Measurements from ENCODE around the gene SKIDA1. TPM values are rescaled to one million over a fixed set of nuclear protein-coding genes. Genes with fewer than 3 reads are reported as not detected.

Gene SKIDA1
- total RNA-seq, 3 donors from 2014 or later (not counting 1 experiment from before 2014, with no cell fraction given), result not detected

DNA sequence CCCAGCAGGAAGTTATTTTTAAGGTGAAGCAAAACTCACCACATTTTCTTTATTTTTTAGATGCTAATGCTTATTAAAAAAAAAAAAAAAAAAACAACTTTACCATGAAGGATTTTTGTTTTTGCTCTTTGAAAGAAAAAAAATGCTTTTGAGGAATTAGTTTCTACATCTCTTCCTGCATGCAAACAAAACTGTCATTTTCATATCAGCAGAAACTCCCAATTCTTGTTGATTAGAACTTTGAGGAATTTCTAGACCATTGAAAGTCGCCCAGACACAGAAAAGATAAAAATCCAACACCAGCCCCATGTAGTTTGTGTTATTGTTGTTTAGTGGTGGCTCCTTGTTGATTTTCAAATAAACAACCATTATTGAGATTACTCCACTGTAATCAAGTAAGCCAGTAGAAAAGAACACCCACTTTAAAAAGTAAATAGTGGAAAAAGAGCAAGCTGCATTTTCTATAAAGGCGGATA, 14.3 kb downstream of the SKIDA1 start:
- Histone ChIP-seq H3K4me3 (ENCODE audit: low read length) (no peak overlapping the region), H3K27me3 (ENCODE audit: control insufficient read depth, insufficient read depth, low read length) (peaks cover 48% of the 10 kb centered on the region), H3K27ac (ENCODE audit: low read length) (no peak overlapping the region), H3K36me3 (ENCODE audit: control insufficient read depth, insufficient read depth, low read length) (no peaks in the 10 kb centered on the region), H3K9me3 (ENCODE audit: control insufficient read depth, insufficient read depth, low read length) (no peaks in the 10 kb centered on the region), H3K4me1 (ENCODE audit: control insufficient read depth, insufficient read depth, low read length) (peaks cover 7% of the 10 kb centered on the region)
- H3K9me3 Mint-ChIP-seq, result no peaks in the 10 kb centered on the region
- DNase-seq (no peak), ATAC-seq (no peak)
- H3K36me3 Mint-ChIP-seq, result no peaks in the 10 kb centered on the region
- TF ChIP-seq, protein P1, sequence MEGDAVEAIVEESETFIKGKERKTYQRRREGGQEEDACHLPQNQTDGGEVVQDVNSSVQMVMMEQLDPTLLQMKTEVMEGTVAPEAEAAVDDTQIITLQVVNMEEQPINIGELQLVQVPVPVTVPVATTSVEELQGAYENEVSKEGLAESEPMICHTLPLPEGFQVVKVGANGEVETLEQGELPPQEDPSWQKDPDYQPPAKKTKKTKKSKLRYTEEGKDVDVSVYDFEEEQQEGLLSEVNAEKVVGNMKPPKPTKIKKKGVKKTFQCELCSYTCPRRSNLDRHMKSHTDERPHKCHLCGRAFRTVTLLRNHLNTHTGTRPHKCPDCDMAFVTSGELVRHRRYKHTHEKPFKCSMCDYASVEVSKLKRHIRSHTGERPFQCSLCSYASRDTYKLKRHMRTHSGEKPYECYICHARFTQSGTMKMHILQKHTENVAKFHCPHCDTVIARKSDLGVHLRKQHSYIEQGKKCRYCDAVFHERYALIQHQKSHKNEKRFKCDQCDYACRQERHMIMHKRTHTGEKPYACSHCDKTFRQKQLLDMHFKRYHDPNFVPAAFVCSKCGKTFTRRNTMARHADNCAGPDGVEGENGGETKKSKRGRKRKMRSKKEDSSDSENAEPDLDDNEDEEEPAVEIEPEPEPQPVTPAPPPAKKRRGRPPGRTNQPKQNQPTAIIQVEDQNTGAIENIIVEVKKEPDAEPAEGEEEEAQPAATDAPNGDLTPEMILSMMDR (IDR thresholded peaks at IDR 0.05), result no peak
- peaks cover 53 to 82% of the 10 kb centered on the region in 2 donors for H3K27me3 Mint-ChIP-seq (ENCODE audit: low read depth in 2 of 2)
- WGBS (ENCODE audit: insufficient coverage), result no CpG with 5 or more reads among the region's 2 CpGs
- H3K27ac Mint-ChIP-seq, result no peak overlapping the region
- intact Hi-C loops (cut with micrococcal nuclease), result no loop called here
- H3K4me1 Mint-ChIP-seq, result peaks cover 0 to 5% of the 10 kb centered on the region in 2 donors
- no peak overlapping the region for H3K4me3 Mint-ChIP-seq

DNA sequence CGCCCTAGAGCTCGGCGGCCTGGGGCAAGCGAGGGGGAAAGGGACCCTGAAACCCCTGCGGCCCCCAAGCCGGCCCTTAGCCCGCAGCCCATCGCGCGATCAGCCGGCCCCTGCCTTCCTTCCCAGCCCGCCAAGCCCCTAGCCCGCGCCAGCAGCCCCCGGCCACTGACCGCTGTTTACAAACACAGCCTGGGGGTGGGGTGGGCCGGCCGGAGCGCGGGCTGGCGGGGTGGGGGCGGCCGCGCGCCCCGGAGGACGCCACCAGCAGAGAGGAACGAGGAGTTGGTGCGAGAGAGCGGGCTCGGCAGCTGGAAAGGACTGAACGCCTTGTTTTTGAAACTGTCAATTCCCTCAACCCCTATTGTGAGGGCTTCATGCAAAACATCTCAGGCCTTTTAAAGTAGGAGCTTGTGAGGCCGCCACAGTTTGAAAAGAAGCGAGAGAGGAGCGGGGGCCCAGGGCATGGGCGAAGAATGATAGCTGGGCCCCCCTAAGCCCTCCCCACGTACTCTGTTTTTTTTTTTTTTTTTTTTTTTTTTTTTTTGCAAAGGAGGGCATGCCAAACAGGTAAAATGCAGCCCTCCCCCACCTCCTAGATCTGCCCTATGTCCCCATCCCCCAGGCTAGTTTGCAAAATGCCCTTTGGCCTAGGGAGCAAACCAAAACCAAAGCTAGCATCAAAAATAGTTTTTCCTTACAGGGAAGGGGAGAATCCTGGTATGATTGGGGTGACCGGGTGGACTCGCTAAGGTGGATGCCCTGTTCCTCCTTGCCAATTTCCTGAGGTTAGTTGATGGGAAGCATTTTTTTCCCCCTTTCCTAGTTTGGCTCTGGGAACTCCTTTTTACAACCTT, 15.0 kb downstream of the SKIDA1 start:
- DNase-seq, result no peak
- Histone ChIP-seq H3K36me3 (ENCODE audit: control insufficient read depth, insufficient read depth, low read length) (no peaks in the 10 kb centered on the region), H3K4me3 (ENCODE audit: low read length) (no peak overlapping the region), H3K9me3 (ENCODE audit: control insufficient read depth, insufficient read depth, low read length) (no peaks in the 10 kb centered on the region), H3K4me1 (ENCODE audit: control insufficient read depth, insufficient read depth, low read length) (peaks cover 4% of the 10 kb centered on the region), H3K27ac (ENCODE audit: low read length) (no peak overlapping the region), H3K27me3 (ENCODE audit: control insufficient read depth, insufficient read depth, low read length) (peaks cover 41% of the 10 kb centered on the region)
- Mint-ChIP-seq H3K27me3 (ENCODE audit: low read depth in 2 of 2) (peaks cover 52 to 81% of the 10 kb centered on the region in 2 donors), H3K27ac (no peak overlapping the region), H3K9me3 (no peaks in the 10 kb centered on the region), H3K4me3 (no peak overlapping the region), H3K4me1 (no peaks in the 10 kb centered on the region), H3K36me3 (no peaks in the 10 kb centered on the region)
- TF ChIP-seq, protein P1 (IDR thresholded peaks at IDR 0.05), result no peak
- WGBS (ENCODE audit: insufficient coverage), result 24% methylated on average over 36 of the region's 39 CpGs
- intact Hi-C loops (cut with micrococcal nuclease), result no loop called here
- ATAC-seq, result no peak

DNA sequence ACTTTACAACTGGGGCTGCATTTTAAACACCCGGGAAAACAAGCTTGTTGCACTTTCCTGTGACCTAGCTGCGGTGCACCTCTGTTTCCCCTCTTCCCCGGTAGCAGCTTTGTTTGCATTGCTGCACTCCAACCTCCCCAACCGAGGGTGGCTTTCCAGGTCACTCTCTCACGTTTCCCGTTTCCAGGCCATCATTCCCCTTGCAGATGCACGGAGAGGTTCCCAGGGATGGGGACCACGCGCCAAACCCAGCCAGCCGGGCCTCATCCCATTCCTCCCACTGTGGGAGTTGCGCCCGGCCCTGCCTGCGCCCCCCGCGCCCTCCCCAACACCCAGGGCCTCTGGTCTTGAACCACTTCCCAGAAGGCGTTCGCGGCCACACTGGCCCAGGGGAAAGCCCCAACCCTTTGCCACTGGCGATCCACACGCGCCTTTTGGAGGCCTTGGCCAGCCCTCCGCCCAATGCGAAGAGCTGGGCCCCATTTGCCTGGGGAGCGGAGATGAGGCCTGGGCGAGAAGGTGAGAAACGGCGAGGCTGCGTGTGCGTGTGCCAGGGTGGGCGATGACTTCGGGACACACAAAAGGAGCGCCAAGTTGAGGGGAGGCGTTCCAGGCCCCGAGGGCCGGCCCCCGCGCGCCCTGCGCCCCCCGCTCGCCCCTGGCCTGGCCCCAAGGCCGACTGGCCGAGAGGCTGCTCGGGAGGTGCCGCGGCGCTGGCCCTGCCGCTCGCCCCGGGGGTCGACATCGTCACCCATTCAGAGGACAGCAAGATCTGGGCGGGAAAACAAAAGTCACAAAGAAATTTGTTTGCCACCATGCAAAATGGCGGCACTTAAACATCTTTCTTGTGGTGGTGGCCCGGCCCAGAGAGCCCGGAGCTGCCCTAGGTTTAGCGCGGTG, 15.9 kb downstream of the SKIDA1 start:
- no peak for DNase-seq
- ATAC-seq, result no peak
- Histone ChIP-seq H3K27ac (ENCODE audit: low read length) (no peak overlapping the region), H3K36me3 (ENCODE audit: control insufficient read depth, insufficient read depth, low read length) (no peaks in the 10 kb centered on the region), H3K4me1 (ENCODE audit: control insufficient read depth, insufficient read depth, low read length) (peaks cover 4% of the 10 kb centered on the region), H3K4me3 (ENCODE audit: low read length) (no peak overlapping the region), H3K27me3 (ENCODE audit: control insufficient read depth, insufficient read depth, low read length) (peaks cover 34% of the 10 kb centered on the region), H3K9me3 (ENCODE audit: control insufficient read depth, insufficient read depth, low read length) (no peaks in the 10 kb centered on the region)
- Mint-ChIP-seq H3K4me1 (no peaks in the 10 kb centered on the region), H3K36me3 (no peaks in the 10 kb centered on the region), H3K27ac (no peak overlapping the region), H3K9me3 (no peaks in the 10 kb centered on the region), H3K4me3 (no peak overlapping the region), H3K27me3 (ENCODE audit: low read depth in 2 of 2) (peaks cover 48 to 78% of the 10 kb centered on the region in 2 donors)
- 85% methylated on average over 58 of the region's 58 CpGs for WGBS (ENCODE audit: insufficient coverage)
- intact Hi-C loops (cut with micrococcal nuclease), result no loop called here
- TF ChIP-seq, protein P1 (IDR thresholded peaks at IDR 0.05), result no peak
